GM11168 (cell line): Measurements from ENCODE around the gene CALR.

Experiments
- in situ Hi-C: fragments of 300-500 bp; cut with MboI; formaldehyde crosslinking; loops from one replicate; pipeline ENCODE4 v1.12.0; 2022; ENCODE audit warnings: low sequenced_read_pairs; ENCODE audit not compliant: unreplicated experiment

The CALR gene

DNA sequence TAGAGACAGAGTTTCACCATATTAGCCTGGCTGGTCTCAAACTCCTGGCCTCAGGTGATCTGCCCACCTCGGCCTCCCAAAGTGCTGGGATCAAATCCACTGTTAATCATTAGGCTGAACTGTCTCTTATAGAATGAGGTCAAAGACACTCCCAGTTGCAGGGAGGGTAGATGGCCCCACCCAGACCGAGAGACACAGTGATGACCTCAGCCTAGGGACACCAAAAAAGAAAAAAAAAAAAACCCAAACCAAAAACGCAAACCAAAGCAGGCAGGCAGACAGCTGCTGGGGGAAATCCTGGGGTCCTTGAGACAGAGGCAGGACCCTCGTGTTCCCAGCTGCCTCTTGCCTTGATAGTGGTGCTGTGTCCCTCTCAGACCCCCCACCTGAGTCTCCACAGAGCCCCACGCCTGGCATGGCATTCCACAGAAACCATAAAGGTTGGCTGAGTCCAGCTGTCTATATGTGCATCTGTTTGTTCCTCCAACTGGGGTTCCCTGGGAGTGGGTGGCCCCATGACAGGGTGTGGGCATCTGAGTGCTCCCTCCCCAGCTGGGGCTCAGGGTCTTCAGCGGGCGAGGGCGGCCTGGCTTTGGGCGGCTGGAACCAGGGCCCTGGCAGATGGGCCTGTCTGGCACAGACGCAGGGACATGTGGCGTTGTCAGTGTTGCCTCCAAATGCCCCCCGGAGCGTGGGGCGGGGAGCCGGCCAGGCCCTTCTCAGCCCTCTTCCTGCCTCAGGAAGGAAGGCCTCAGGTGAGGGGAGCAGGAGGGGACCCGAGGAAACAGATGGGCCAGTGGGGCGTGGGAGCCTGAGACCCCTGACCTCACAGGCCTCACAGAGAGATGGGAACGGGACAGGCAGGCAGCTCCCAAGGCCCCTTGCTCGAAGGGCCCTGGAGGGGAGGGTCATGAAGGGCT lies 36.2 kb downstream of the CALR start:
- in situ Hi-C loops, result loop anchor here (5.0 to 10.0 kb wide), 2 partner anchors 50 to 118 kb away; no protein-coding TSS in a partner anchor

GRCh38 chr19:12975221-12975741 lies 36.9 kb downstream of the CALR start:
- in situ Hi-C loops, result loop anchor here (10.0 kb wide), 1 partner anchor 50 kb away; no protein-coding TSS in a partner anchor

DNA sequence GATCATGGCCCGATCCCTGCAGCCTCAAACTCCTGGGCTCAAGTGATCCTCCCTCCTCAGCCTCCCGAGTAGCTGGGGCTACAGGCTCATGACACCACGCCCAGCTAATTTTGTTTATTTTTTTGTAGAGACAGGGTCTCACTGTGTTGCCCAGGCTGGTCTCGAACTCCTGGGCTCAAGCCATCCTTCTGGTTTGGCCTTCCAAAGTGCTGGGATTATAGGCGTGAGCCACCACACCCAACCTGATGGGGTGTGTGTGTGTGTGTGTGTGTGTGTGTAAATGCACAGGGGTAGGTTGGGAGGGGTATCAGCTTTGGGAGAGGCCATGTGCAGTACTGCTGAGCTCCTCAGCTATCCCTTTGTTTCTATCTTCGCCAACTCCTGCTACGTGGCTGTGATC lies 37.7 kb downstream of the CALR start:
- in situ Hi-C loops, result loop anchor here (10.0 kb wide), 1 partner anchor 49 kb away; no protein-coding TSS in a partner anchor

- in situ Hi-C loops, result loop anchor here (10.0 kb wide), 1 partner anchor 45 kb away; no protein-coding TSS in a partner anchor
These were observed 41.6 kb downstream of the CALR start for GRCh38 chr19:12979974-12980373.

GRCh38 chr19:12982648-12983047 lies 44.2 kb downstream of the CALR start:
- in situ Hi-C loops, result no loop called here

DNA sequence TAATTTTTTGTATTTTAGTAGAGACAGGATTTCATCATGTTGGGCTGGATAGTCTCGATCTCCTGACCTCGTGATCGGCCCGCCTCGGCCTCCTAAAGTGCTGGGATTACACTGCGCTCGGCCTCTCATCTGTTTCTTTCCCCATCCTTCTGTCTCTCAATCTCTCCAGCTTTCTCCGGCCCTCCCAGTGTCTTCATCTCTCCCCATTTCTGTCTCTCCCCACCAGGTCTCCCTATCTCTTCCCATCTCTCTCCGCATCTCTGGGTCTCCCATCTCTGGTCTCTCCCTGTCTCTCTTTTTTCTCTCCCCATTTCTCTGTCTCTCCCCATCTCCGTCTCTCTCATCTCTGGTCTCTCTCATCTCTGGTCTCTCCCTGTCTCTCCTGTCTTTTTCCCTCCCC lies 44.7 kb downstream of the CALR start:
- in situ Hi-C loops, result no loop called here

DNA sequence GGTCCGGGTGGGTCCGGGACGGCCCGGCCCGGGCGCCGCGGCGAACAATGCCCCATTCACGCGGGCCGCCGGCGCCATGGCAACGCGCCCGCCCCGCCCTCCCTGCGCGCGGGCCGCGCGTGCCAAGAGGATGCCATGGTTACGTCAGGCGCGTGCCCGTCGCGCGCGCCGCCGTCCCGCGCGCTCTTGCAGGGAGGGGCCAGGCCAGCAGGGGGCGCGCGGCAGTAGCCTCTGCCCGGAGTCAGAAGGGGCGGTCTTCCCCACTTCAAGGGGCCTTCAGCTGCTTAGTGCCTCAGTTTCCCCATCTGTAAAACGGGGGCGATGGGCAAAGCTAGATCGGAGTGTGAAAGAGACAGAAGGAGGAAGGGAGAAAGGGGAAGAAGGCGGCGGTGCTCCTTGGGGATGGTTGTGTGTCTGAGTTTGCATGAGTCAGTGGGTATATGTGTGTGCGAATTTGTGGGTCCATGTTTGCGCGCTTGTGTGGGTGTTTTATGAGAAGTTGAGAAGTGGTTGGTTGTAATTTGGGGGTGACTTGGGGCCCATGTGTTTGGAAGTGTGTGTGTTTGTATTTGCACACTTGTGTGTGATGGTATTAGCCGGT lies 45.2 kb downstream of the CALR start:
- in situ Hi-C loops, result no loop called here

GRCh38 chr19:12984143-12984627 lies 45.8 kb downstream of the CALR start:
- in situ Hi-C loops, result no loop called here

DNA sequence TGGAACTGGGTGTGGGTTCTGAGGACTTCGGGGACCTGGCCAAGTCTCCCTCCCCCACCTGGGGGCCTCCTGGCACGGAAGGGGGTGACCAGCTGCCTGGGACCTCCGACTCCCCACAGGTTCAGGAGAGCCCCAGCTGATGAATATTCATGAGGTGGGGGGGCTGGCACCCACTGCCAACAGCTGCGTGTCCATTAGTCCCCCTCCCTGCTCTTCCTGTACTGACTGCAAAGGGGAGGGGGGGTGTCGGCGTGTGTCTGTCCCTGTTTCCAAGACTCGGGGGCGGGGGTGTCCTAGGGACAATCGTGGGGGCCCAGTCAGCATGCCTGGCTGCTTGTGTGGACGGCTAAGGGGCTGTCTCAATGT lies 46.3 kb downstream of the CALR start:
- in situ Hi-C loops, result no loop called here

GRCh38 chr19:12985049-12985776 lies 46.8 kb downstream of the CALR start:
- in situ Hi-C loops, result no loop called here

- in situ Hi-C loops, result no loop called here
These were observed 48.3 kb downstream of the CALR start for GRCh38 chr19:12986726-12987125.

- in situ Hi-C loops, result no loop called here
These were observed 48.8 kb downstream of the CALR start for GRCh38 chr19:12987190-12987589.

- in situ Hi-C loops, result no loop called here
These were observed 49.4 kb downstream of the CALR start for GRCh38 chr19:12987781-12988180.

GRCh38 chr19:12990431-12990830 lies 52.0 kb downstream of the CALR start:
- in situ Hi-C loops, result loop anchor here (5.0 kb wide), 1 partner anchor 42 kb away; no protein-coding TSS in a partner anchor

GRCh38 chr19:12990853-12991252 lies 52.4 kb downstream of the CALR start:
- in situ Hi-C loops, result loop anchor here (5.0 kb wide), 1 partner anchor 41 kb away; no protein-coding TSS in a partner anchor

- in situ Hi-C loops, result loop anchor here (5.0 kb wide), 1 partner anchor 41 kb away; no protein-coding TSS in a partner anchor
These were observed 52.9 kb downstream of the CALR start for GRCh38 chr19:12991296-12991695.

DNA sequence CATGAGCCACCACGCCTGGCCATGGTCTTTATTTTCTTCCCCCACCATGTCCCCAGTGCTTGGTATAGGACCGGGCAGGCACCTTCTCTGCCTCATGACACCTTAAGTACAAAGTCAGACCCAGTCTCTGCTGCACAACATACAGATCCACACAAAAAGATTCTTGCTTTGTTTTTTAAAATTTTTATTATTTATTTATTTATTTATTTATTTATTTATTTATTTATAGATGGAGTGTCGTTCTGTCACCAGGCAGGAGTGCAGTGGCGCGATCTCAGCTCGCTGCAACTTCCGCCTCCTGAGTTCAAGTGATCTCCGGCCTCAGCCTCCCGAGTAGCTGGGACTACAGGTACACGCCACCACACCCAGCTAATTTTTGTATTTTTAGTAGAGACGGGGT lies 54.3 kb downstream of the CALR start:
- in situ Hi-C loops, result loop anchor here (5.0 kb wide), 1 partner anchor 40 kb away; no protein-coding TSS in a partner anchor

- in situ Hi-C loops, result loop anchor here (5.0 kb wide), 1 partner anchor 39 kb away; no protein-coding TSS in a partner anchor
These were observed 55.2 kb downstream of the CALR start for GRCh38 chr19:12993562-12993961.
